Measurements from ENCODE around the gene RPS21.
A peak's percentile ranks its signal among the peaks of the same experiment; 100 is the strongest.

RPS21 gene

DNA sequence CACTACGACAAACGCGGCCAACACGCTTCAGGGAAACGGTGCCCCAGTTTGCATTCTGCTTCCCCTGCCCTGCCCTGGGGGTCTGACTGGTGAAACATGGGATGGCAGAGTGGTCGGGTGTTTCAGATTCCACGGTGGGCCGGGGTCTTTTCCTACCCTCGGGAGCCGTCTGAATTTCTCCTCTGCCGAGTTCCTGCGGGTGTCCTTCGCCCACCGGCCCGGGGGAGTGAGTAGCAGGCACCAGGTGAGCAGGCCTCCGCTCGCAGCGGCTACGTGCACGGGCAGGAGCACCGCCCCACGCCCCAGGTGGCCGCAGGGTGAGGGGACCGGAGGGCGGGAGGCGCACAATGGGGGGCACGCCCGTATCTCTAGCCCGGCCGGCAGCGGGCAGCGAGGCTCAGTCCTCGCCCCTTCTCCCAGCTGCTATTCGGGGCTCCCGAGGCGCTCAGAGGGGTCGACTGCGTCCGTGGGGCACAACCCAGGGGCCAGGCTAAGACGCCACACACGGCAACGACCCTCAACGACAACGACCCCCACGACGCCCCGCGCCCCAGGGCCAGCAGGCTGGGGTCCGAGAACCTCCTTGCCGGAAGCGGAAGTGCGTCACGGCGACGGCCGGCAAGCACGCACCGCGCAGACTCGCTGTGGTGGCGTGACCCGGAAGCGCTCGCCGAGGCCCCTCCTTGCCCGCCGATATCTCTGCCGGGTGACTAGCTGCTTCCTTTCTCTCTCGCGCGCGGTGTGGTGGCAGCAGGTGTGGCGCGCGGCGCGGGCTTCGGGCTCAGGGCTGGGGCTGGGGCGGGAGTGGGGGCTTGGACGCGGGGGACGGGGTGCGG is at the start of gene RPS21:
Gene RPS21 (plus strand): TSS at position 721 of the 836 bp plus-strand sequence. CDS start 236 bp downstream, outside the sequence.
- DNase-seq = peak; percentile 96

DNA sequence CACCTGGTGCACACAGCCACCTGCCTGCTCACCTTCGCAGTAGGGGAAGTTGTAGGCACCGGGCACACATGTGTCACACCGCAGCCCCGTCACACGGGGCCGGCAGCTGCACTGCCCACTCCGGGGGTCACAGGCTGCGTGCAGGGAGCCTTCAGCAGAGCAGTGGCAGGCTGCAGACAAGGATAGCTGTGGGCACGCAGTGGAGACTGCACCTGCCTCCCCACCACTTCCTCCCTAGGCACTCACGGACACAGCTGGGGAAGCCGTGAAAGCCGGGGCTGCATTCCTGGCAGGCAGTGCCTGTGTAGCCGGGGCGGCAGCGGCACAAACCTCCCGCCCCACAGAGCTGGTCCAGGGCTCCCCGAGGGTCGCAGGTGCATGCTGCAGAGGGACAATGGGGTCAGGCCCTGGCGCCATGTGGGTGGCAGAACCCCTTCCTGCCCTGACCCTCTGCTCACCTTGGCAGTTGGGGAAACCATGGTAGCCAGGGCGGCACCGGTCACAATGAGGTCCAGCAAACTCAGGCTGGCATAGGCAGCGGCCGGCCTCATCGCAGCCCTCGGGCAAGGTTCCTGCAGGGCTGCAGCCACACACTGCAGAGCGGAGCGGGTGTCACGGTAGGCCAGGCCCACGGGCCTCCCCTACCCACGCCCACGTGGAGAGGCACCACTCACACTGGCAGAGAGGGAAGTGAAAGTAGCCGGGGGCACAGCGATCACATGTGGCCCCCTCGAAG is 49.2 kb upstream of the RPS21 start:
- DNase-seq = peak; percentile 93

DNA sequence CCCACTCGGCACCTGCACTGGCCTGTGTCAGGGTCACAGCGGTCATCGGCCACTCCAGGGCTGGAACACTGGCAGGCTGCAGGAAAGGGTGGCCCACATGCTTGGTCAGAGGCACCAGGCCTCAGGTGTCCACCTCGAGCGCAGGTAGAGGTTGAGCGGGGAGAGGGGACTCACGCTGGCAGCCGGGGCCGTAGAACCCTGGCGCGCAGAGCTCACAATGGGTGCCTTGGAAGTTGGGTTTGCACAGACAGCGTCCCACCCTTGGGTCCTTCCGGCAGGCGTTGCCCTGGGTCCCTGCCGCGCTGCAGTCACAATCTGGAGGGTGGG is 48.6 kb upstream of the RPS21 start:
- DNase-seq = no peak

DNA sequence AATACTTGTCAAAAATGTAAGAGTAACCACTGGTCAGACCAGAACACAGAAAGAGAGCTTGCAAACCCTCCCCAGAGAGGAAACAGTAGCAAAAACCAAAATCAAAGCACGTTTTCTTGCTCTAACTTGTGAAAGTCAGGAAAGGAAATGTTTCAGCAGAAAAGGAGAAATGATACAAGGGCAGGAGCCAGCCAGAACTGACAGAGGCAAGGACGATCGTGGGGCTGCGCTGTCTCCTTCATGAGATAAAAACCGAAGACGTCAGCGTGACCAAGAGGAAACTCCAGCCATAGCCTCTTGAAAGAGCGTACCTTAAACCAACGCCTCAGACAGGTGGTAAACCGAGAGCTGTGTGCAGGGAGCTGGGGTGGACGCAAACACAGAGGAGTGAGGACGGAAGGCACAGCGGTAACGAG is 47.2 kb upstream of the RPS21 start:
- DNase-seq = peak; percentile 91

DNA sequence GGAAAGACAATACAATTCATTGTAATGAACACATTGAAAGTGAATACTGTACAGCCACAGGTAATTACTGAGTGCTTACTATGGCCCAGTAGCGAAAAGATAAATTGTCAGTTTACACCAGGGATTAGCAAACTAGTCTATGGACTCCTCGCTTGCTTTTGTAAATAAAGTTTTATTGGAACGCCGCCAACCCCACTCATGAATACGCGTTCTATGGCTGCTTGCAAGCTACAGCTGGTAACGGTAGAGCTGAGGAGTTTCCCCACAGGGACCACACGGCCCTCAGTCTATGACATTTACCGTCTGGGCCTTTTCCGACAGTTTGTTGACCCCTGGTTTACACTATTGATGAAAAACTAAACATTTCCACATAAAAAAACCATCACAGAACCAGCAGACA is 44.0 kb upstream of the RPS21 start:
- no peak for DNase-seq

DNA sequence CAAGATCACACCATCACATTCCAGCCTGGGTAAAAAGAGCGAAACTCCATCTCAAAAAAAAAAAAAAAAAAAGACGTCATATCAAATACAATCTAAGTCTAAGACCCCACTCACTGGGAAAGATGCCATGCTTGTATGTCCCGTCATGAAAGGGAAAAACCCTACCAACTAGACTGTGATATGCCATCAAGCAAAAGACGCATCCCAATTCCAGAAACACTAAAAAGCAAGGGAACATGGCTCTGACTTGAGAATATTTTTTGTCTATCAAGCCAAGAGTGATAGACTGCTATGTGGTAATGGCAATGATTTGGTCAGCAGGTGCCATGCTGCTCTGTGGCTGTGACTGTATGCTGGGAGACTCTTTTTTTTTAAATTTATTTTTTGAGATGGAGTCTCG is 42.8 kb upstream of the RPS21 start:
- no peak for DNase-seq

DNA sequence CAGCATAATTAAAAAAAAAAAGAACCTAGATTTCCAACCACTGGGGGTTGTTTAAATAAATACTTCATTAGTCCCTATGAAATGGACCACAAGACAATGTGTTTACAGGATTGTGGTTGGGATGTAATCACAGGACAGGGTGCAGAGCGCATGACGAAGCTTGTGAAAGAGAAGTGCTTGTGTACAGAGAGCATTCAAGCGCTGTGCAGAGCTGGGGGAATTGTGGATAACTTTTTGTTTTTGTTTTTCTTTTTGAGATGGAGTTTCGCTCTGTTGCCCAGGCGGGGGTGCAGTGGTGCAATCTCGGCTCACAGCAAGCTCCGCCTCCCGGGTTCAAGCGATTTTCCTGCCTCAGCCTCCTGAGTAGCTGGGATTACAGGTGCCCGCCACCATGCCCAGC is 42.1 kb upstream of the RPS21 start:
- DNase-seq = no peak

DNA sequence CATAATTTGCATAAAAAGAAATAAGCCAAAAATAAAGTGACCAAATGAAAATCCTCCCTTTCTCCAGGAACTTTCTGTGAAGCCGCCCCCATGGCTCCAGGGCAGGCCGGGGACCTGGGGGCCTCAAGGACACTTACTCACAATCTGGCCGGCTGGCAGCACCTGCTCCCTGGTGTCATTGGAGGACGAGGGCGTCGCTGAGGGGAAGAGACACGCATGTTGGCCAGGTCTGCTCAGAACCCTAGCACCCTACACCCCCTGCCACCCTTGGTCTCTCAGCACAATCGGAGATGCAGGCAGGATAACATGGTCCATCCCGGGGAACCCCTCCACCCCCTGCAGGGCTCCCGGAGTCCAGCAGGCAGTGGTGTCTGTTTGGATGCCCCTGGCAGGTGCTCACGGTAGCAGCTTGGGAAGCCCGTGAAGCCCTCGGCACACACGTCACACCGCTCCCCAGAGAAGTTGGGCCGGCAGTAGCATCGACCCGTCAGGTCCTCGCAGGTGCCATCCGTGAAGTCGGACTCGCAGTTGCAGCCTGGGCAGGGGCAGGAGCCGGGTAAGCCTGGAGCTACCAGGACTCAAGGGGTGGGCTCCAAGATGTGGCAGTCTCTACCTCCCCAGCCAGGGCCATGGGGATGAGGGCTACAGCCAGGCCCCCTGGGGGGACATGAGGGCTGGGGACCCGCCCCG is 41.1 kb upstream of the RPS21 start:
- no peak for DNase-seq

DNA sequence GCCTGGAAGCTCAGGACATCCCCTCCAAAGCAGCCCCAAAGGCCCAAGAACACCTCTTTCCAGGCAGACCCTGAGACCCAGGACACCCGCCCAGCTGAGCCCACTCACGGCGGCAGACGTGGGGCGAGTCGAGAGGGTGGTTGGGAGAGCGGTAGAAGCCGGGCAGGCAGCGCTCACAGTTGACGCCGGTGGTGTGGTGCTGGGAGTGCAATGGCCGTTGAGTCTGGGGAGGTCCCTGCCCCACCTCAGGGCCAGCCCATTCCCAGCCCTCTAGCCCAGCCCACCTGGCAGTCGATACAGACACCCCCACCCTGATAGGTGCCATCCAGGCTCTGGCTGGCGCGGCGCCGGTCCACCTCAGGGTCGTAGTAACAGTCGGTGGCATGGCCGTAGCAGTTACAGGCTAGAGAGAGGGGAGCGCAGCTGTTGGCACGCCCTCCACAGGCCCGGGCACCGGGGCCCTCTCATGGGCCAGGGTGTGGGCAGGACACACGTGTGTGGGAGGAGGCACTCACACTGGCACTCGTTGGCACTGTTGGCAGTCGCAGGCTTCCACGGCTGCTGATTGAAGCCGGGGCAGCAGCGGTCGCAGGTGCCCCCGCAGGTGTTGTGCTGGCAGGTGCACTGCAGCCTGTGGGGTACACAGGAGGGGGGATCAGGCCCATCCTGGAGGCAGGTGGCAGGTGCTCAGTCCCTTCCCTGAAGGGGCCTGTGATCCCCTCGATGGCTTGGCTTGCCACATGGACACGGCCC is 40.3 kb upstream of the RPS21 start:
- DNase-seq = no peak

DNA sequence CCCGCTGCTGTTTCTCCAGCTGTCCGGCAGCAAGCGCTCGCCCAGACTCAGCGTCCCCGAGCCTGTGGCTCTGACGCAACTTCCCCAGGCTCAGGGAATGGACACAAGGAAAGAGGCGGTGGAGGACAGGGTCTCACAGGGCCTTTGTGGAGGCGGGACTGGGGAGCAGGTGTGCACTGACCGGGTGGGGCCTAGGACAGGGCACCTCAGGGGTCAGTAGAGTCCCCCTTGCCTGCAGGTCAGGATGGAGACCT is 39.8 kb upstream of the RPS21 start:
- no peak for DNase-seq

DNA sequence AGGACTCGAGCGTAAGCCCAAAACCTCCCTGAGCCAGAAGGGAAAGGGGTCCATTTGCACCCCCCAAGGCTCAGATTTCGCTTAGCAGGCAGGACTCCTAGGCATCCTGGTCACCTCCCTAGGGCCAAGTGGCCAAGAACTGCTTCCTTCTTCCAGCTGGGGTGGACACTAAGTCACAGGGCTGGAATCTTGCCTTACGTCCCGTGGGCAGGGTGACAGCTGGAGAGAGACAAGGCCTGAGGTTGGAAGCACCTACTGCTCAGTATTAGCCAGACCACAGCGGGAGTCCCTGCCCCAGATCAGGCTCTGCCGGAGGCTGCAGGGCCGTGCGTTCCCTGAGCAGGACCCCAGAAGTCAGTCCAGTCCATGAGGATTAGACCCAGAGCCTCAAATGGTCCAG is 39.5 kb upstream of the RPS21 start:
- DNase-seq = no peak

DNA sequence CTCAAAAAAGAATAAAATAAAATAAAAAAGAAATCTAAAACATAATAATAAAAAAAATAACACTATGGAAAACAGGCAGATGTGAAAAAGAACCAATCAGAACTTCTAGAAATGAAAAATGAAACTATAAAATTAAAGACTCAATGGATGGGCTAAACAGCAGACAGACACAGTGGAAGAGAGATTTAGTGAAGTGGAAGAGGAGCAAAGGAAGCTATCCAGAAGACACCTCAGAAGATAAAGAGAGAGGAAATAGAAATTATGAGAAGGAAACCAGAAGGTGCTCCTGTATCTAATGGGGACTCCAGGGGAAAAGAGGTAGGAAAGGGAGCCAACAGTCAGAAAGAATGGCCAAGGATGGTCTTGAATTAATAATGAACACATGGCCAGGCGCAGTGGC is 38.3 kb upstream of the RPS21 start:
- DNase-seq = no peak

DNA sequence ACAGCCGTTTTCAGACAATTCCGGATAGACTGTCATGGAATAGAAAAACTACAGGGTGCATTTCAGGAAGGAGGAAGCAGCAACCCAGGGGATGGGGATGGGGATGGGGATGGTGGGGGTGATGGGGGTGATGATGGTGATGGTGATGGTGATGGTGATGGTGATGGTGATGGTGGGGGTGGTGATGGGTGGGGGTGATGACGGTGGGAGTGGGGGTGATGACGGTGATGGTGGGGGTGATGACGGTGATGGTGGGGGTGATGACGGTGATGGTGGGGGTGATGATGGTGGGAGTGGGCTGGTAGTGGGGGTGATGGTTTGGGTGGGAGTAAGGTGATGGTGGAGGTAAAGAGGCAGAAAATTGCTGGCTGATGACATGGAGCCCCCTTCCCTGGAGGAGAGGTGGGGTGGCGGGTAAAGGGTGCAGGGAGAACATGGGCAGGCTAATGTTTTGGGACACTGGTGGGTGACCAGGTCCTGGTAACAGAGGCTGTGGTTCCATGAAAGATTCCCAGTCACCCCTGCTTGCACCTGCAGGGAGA is 37.3 kb upstream of the RPS21 start:
- no peak for DNase-seq

DNA sequence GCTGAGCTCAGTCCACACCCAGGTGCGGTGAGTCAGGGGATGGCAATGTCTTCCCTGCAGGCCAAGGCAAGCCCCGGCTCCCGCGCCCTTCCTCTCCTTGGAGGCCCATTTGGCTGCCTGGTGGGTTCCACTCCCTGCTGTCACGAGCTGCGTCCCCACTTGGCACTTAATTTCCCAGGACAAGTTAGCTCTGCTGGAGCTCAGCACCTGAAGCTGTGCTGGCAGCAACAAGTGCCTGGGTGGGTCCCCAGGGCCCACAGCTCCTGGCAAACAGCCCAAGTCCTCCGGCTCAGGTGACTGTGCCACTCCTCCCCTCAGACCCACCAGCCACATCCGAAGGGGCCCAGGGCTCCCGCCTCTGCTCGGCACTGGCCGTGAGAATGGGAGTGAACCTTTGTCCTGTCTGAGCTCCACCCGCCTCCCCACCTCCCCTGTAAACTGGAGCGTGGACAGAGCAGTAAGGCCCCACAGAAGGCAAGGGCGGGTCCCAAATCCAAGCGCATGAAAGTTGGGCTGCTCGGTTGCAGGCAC is 36.7 kb upstream of the RPS21 start:
- DNase-seq = no peak

DNA sequence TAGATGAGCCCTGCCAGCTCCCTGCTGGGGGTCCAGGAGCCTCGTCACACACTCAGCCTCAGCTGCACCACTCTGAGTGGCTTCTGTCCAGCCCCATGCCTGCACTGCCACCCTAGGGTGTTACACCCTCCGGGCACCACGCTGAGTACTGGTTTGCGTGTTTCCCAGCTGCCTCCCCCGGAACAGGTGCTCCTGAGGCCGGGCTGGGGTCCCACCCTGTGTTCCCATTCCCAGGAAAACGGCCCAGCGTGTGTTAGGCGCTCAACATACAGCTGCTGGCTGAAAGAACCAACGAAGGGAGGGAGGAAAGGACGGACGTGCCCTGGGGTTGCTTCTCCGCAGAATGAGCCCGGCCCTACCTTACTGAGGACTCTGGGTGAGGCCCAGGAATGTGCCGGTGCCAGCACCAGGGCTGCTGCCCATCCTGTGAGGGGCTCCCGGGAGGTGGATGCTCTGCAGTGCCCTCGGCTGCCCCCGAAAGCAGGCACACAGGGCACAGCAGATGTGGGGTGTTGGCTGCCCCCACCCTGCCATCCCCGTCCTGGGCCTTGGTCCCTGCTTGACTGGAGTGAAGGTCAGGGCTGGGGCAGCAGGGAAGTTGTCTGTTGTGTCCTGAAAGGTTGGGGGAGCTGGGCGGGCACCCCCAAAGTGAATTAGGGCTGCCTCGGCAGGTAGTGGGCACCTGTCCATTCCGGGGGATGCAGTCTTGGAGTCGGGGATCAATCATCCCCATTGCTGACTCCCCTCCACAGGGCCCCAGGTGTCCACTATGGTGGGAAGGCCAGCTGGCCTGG is 36.1 kb upstream of the RPS21 start:
- no peak for DNase-seq

DNA sequence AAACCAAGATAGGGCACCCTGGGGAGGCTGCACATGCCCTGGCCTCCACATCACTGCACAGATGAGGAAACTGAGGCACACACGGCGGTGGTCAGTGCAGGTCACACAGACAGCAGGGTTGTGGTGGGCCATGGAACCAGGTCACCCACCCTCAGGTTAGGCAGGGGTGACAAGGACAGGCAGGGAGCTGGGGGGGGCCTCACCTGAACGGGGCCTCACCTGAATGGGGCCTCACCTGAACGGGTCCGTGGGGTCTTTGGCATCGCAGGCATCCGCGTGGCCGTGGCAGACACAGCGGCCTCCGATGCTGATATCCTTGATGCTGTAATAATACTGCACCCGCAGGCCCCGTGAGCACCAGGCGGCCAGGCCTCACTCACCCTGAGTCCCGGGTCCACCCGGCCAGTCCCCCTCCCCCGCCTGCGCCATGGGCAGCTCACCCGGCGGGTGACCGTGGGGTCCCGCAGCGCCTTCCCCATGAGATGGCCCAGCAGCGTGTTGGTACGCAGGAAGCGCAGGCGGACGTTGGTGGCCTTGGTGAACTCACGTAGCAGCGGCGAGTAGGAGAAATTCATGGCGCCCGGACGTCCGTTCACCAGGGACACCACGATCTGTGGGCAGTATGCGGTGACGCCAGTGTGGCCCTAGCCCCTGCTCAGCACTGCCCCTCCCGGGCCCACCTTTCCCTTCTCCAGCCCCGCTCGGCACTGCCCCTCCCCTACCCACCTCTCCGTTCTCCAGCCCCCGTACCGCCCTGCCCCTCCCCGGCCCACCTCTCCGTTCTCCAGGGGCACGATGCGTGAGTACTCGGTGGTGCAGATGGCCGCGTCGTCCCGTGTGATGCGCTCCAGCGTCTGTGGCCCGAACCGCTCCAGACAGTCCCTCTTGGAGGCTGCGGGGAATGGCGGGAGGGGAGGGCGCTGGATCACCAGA is 35.2 kb upstream of the RPS21 start:
- DNase-seq = no peak

DNA sequence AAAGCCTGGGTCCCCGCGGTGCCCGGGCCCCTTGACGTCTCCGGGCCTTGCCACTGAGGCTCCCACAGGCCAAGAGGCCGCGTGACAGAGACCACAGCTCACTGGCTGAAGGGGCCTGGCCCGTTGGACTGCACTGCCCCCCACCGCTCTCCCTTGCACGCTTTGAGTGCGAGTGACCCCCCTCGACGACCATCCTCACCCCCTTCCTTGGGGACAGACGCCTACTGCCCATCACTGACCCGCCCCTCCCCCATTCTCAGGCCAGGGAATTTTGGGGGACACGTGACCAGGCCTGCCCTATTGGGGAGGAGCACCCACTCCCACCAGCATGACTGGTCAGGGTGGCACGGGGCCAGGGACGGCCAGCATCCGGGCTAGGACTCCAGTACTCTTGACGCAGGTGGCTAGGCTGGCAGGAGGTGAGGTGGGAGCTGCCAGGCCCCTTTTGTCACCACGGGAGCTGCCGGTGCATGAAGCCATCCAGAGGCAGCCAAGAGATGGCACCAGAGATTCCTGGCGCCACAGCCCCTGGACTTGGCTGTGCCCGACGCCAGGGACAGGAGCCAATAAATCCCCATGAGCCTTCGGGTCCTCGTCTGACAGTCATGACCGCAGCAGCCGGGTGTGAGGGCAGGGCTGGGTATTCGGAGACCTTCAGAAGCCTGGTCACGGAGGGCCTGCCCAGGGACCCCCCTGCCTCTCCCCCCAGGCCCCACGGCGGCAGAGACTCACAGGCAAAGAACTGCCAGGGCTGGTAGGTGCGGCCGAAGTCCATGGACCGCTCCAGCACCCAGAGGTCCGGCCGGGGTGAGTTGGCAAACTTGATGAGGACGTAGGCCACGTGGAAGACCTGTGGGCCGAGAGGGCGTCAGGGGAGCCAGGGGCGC is 34.3 kb upstream of the RPS21 start:
- DNase-seq = no peak

DNA sequence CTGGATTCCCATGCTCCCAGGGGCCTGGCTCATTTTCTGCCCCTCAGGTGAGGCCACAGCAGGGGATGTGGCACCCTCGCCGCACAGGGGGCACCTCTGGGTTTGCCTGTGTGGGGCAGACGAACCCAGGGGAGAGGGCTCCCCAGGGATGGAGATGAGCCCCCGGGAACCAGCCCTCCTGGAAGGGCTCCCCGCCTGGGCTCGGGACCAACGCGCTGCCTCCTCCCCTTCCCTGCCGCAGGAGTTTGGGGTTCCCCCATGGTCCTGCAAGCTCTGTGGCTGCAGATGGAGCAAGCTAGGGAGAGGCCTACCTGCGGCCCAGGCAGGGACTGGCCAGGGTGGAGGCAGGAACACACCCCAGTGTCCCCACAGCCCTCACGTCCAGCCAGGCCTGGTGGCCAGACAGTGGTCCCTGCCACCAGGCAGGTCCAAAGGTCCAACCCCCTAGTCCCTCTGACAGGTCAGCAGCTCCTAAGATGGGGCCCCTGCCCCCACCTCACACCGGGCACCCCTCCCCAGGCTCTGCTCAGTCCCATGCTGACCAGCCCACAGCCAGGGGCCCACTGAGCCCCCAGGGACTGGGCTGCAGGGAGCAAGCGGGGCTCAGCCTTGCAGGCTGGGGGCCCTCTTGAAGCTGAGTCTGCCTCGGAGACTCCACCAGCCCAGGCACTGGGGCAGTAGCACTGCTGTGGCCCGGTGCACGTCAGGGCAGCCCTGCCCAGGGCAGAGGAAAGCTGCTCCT is 33.4 kb upstream of the RPS21 start:
- no peak for DNase-seq
